ENCODE results near the gene ARL15.

ARL15 gene

DNA sequence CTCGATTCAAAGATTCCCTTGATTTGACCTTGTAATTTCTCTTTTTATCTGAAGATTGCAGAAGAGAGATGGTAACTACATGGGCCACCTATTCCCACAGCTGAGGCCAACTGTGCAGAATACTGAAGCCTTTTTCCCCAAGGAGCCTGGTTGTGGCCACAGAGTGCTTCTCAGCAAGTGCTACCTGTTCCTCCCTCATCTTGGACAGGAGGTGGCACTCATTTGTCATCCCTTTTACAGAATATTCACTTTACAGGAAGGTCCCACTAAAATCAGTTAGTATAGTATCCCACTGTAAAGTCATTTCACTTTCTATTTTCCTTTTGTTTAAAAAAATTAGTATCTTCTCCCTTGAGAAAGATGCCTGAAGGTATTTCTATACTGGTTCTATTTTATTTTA lies 346.4 kb downstream of the ARL15 start:
- TF ChIP-seq, protein P1, sequence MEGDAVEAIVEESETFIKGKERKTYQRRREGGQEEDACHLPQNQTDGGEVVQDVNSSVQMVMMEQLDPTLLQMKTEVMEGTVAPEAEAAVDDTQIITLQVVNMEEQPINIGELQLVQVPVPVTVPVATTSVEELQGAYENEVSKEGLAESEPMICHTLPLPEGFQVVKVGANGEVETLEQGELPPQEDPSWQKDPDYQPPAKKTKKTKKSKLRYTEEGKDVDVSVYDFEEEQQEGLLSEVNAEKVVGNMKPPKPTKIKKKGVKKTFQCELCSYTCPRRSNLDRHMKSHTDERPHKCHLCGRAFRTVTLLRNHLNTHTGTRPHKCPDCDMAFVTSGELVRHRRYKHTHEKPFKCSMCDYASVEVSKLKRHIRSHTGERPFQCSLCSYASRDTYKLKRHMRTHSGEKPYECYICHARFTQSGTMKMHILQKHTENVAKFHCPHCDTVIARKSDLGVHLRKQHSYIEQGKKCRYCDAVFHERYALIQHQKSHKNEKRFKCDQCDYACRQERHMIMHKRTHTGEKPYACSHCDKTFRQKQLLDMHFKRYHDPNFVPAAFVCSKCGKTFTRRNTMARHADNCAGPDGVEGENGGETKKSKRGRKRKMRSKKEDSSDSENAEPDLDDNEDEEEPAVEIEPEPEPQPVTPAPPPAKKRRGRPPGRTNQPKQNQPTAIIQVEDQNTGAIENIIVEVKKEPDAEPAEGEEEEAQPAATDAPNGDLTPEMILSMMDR (IDR thresholded peaks at IDR 0.05), result no peak
- H3K27me3 Mint-ChIP-seq (ENCODE audit: low read depth, poor library complexity), result no peaks in the 10 kb centered on the region
- H3K4me1 Mint-ChIP-seq, result no peaks in the 10 kb centered on the region
- H3K27ac Mint-ChIP-seq, result no peak overlapping the region
- H3K9me3 Mint-ChIP-seq, result peaks cover 4% of the 10 kb centered on the region
- no peak overlapping the region for H3K4me3 Mint-ChIP-seq
- DNase-seq, result no peak
- H3K36me3 Mint-ChIP-seq (ENCODE audit: low read depth), result peaks cover 39% of the 10 kb centered on the region

DNA sequence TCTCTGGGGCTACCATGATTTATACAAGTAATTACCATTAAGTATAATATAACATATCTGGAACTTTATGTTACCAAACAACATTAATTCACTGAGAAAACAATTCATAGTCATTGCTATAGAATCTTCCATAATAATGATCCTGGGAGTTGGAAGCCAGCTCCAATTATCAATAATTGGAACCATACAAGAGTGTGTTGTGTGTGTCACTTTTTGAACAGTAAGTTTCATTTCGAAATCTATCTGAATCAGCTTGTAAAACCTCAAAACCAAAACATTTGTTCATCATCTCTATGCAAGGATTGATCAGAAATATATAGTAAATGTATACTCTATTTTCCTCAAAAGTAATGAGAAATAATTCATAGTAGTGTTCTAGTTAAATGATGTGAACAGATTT lies 348.1 kb downstream of the ARL15 start:
- peaks cover 47% of the 10 kb centered on the region for H3K36me3 Mint-ChIP-seq (ENCODE audit: low read depth)

DNA sequence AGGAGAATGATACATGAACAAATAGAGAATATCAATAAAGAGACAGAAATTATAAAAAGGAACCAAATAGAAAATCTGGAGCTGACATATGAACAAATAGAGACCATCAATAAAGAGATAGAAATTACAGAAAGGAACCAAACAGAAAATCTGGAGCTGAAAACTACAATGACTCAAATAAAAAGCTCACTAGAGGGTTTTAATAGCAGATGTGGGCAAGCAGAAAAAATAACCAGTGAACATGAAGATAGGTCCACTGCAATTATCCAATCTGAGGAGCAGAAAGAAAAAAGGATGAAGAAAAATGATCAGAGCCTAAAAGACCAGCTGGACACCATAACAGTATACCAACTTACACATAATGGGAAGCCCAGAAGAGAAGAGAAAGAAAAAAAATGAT lies 353.7 kb downstream of the ARL15 start:
- Mint-ChIP-seq H3K4me1 (no peaks in the 10 kb centered on the region), H3K36me3 (ENCODE audit: low read depth) (peaks cover 64% of the 10 kb centered on the region), H3K27me3 (ENCODE audit: low read depth, poor library complexity) (no peaks in the 10 kb centered on the region), H3K4me3 (no peak overlapping the region), H3K9me3 (peaks cover 48% of the 10 kb centered on the region), H3K27ac (no peak overlapping the region)
- TF ChIP-seq, protein P1 (IDR thresholded peaks at IDR 0.05), result no peak
- no peak for DNase-seq

More for the DNA sequence above, 348.1 kb downstream of the ARL15 start:
- no peak for DNase-seq
- Mint-ChIP-seq H3K27ac (no peak overlapping the region), H3K9me3 (peaks cover 20% of the 10 kb centered on the region), H3K27me3 (ENCODE audit: low read depth, poor library complexity) (no peaks in the 10 kb centered on the region), H3K4me1 (no peaks in the 10 kb centered on the region), H3K4me3 (no peak overlapping the region)
- TF ChIP-seq, protein P1 (IDR thresholded peaks at IDR 0.05), result no peak

DNA sequence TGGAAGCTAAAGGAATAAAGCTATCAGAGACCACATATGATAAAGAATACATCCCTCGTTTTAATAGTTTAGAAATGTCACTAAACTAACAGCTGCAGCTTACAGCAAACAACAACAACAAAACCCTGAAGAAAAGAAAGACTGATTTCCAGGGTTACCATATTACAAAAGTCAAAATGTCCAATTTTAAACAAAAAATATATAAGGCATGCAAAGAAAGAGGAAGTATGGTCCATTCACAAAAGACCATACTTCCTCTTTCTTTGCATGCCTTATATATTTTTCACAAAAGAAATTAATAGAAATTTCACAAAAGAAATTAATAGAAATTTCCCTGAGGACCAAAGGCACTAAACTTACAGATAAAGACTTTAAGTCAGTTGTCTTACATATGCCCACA lies 354.2 kb downstream of the ARL15 start:
- H3K36me3 Mint-ChIP-seq (ENCODE audit: low read depth), result peaks cover 65% of the 10 kb centered on the region
- H3K4me3 Mint-ChIP-seq, result no peak overlapping the region
- no peak for DNase-seq
- H3K4me1 Mint-ChIP-seq, result no peaks in the 10 kb centered on the region
- TF ChIP-seq, protein P1 (IDR thresholded peaks at IDR 0.05), result no peak
- H3K27me3 Mint-ChIP-seq (ENCODE audit: low read depth, poor library complexity), result no peaks in the 10 kb centered on the region
- H3K9me3 Mint-ChIP-seq, result peaks cover 48% of the 10 kb centered on the region
- H3K27ac Mint-ChIP-seq, result no peak overlapping the region

DNA sequence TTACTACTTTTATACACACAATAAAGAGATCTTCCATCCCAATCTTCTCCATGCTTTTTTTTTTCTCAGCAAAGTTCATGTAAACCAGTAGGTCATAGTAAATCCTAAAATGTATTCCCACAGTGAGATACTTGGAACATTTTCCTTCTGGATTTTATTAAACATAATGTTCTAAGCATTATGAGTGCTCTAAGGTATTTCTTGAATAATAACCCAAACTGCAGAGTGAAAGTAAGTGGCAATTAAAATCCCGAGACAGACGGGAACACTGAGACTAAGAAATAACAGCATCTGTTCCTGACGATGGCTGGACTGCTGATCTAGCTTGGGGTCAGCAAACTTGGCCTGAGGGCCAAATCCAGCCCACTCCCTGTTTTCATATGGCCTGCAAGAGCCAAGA lies 359.8 kb downstream of the ARL15 start:
- Mint-ChIP-seq H3K4me3 (no peak overlapping the region), H3K9me3 (peaks cover 25% of the 10 kb centered on the region), H3K36me3 (ENCODE audit: low read depth) (peaks cover 49% of the 10 kb centered on the region), H3K4me1 (no peaks in the 10 kb centered on the region), H3K27ac (no peak overlapping the region), H3K27me3 (ENCODE audit: low read depth, poor library complexity) (no peaks in the 10 kb centered on the region)
- no peak for DNase-seq
- TF ChIP-seq, protein P1 (IDR thresholded peaks at IDR 0.05), result no peak

DNA sequence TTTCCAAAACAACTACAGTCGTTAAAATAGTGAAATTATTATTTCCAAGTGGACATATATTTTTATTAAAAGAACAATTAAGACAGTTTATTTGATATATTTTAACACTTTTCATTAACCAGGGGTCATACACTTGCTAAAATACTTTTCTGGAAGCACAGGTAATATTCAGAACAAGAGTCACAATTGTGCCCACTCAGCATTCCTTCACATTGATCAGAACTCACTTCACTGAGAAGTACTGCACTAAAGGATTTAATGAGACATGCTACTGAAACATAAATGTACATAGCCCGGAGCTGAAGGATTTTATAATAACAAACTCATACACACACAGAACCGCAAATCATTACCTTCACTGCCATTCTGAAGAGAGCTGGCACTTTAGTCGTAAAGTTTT lies 361.8 kb downstream of the ARL15 start:
- H3K27me3 Mint-ChIP-seq (ENCODE audit: low read depth, poor library complexity), result no peaks in the 10 kb centered on the region
- H3K27ac Mint-ChIP-seq, result no peak overlapping the region
- no peak for DNase-seq
- H3K4me1 Mint-ChIP-seq, result no peaks in the 10 kb centered on the region
- TF ChIP-seq, protein P1 (IDR thresholded peaks at IDR 0.05), result no peak
- no peak overlapping the region for H3K4me3 Mint-ChIP-seq
- peaks cover 55% of the 10 kb centered on the region for H3K36me3 Mint-ChIP-seq (ENCODE audit: low read depth)
- peaks cover 14% of the 10 kb centered on the region for H3K9me3 Mint-ChIP-seq

Measured in nephron progenitor cell (in vitro differentiated cells).